H9 (cell line): ENCODE results near the gene ARHGAP27. TPM values are rescaled to one million over a fixed set of nuclear protein-coding genes. Genes with fewer than 3 reads are reported as not detected.

Experiments
- DNase-seq: peaks from one replicate; pipeline ENCODE4 v3.0.0-alpha.2; 2017
- H2AFZ ChIP-seq: one replicate; pipeline ENCODE4 v1.6.1; 2013; ENCODE audit warnings: mild to moderate bottlenecking, low read length, control low read depth, moderate library complexity
- H2AK5ac ChIP-seq: 2 replicates; pipeline ENCODE4 v1.6.1; 2013; ENCODE audit warnings: low read length, control low read depth, mixed read lengths; ENCODE audit not compliant: insufficient read length
- H2BK120ac ChIP-seq: one replicate; pipeline ENCODE4 v1.6.1; 2013; ENCODE audit warnings: low read depth, mild to moderate bottlenecking, low read length, control low read depth, inconsistent platforms; ENCODE audit not compliant: poor library complexity, severe bottlenecking
- H2BK12ac ChIP-seq: 2 replicates; pipeline ENCODE4 v1.6.1; 2013; ENCODE audit warnings: low read length, control low read depth, mixed read lengths, low read depth; ENCODE audit not compliant: insufficient read length
- H2BK15ac ChIP-seq: 2 replicates; pipeline ENCODE4 v1.6.1; 2013; ENCODE audit warnings: low read depth, low read length, control low read depth
- H2BK20ac ChIP-seq: one replicate; pipeline ENCODE4 v1.6.1; 2013; ENCODE audit warnings: low read depth, mild to moderate bottlenecking, low read length, control low read depth, inconsistent platforms; ENCODE audit not compliant: poor library complexity, severe bottlenecking
- H2BK5ac ChIP-seq: 2 replicates; pipeline ENCODE4 v1.6.1; 2013; ENCODE audit warnings: low read length, control low read depth, mixed read lengths; ENCODE audit not compliant: insufficient read length
- H3K14ac ChIP-seq: 2 replicates; pipeline ENCODE4 v1.6.1; 2013; ENCODE audit warnings: low read length, control low read depth; ENCODE audit not compliant: insufficient read depth
- H3K18ac ChIP-seq: 2 replicates; pipeline ENCODE4 v1.6.1; 2013; ENCODE audit warnings: low read depth, mild to moderate bottlenecking, mixed read lengths, low read length, control low read depth; ENCODE audit not compliant: insufficient read length
- H3K23ac ChIP-seq: 2 replicates; pipeline ENCODE4 v1.6.1; 2013; ENCODE audit warnings: low read length, control low read depth, mixed read lengths, low read depth; ENCODE audit not compliant: insufficient read length
- H3K23me2 ChIP-seq: 2 replicates; pipeline ENCODE4 v1.6.1; 2013; ENCODE audit warnings: low read depth, mild to moderate bottlenecking, mixed read lengths, low read length, control low read depth; ENCODE audit not compliant: insufficient read length, poor library complexity, severe bottlenecking
- H3K27ac ChIP-seq: 2 replicates; pipeline ENCODE4 v1.5.1; 2013; ENCODE audit warnings: low read length, control low read depth, mixed read lengths, low read depth; ENCODE audit not compliant: insufficient read length
- H3K27me3 ChIP-seq: 2 replicates; pipeline ENCODE4 v1.6.1; 2013; ENCODE audit warnings: low read length, control low read depth, inconsistent platforms; ENCODE audit not compliant: insufficient read depth
- H3K4ac ChIP-seq: 2 replicates; pipeline ENCODE4 v1.6.1; 2013; ENCODE audit warnings: low read depth, mild to moderate bottlenecking, control low read depth, inconsistent platforms, low read length, moderate library complexity
- H3K4me1 ChIP-seq: 2 replicates; pipeline ENCODE4 v1.6.1; 2013; ENCODE audit warnings: low read length, control low read depth, inconsistent platforms; ENCODE audit not compliant: insufficient read depth
- H3K4me2 ChIP-seq: 2 replicates; pipeline ENCODE4 v1.6.1; 2013; ENCODE audit warnings: low read length, control low read depth, mixed read lengths; ENCODE audit not compliant: insufficient read length, insufficient read depth
- H3K56ac ChIP-seq: 2 replicates; pipeline ENCODE4 v1.6.1; 2013; ENCODE audit warnings: low read depth, mild to moderate bottlenecking, mixed read lengths, low read length, control low read depth; ENCODE audit not compliant: insufficient read length
- H3K79me1 ChIP-seq: 2 replicates; pipeline ENCODE4 v1.6.1; 2013; ENCODE audit warnings: low read depth, mild to moderate bottlenecking, moderate library complexity, low read length, control low read depth, inconsistent platforms; ENCODE audit not compliant: insufficient read depth, poor library complexity, severe bottlenecking
- H3K79me2 ChIP-seq: 2 replicates; pipeline ENCODE4 v1.6.1; 2013; ENCODE audit warnings: low read length, control low read depth, inconsistent platforms; ENCODE audit not compliant: insufficient read depth
- H3K9ac ChIP-seq: 2 replicates; pipeline ENCODE4 v1.6.1; 2013; ENCODE audit warnings: low read length, control low read depth, mixed read lengths; ENCODE audit not compliant: insufficient read length; ENCODE audit errors: extremely low read depth
- H3K9me3 ChIP-seq: one replicate; pipeline ENCODE4 v1.6.1; 2013; ENCODE audit warnings: low read depth, low read length, inconsistent platforms; ENCODE audit not compliant: control insufficient read depth
- H3T11ph ChIP-seq: one replicate; pipeline ENCODE4 v1.6.1; 2013; ENCODE audit warnings: mild to moderate bottlenecking, low read length, control low read depth, inconsistent platforms
- H4K20me1 ChIP-seq: one replicate; pipeline ENCODE4 v1.6.1; 2013; ENCODE audit not compliant: control insufficient read depth, insufficient read length, insufficient read depth
- H4K5ac ChIP-seq: 2 replicates; pipeline ENCODE4 v1.6.1; 2013; ENCODE audit warnings: low read depth, mild to moderate bottlenecking, mixed read lengths, low read length, control low read depth; ENCODE audit not compliant: insufficient read length
- H4K8ac ChIP-seq: replicated peaks from 2 replicates; pipeline ENCODE4 v1.6.1; 2013; ENCODE audit warnings: low read length, control low read depth, mixed read lengths, low read depth; ENCODE audit not compliant: insufficient read length
- H4K91ac ChIP-seq: 2 replicates; pipeline ENCODE4 v1.6.1; 2013; ENCODE audit warnings: low read depth, mild to moderate bottlenecking, moderate library complexity, mixed read lengths, low read length, control low read depth; ENCODE audit not compliant: insufficient read length
- H3K27ac Mint-ChIP-seq, 3 experiments: 2 replicates in 2 of 3; 3 replicates in 1 of 3; pipeline ENCODE4 v1.8.0; 2020 to 2021; ENCODE audit warnings: mixed read lengths in 3 of 3, mild to moderate bottlenecking in 1 of 3, moderate library complexity in 1 of 3
- H3K27me3 Mint-ChIP-seq: 2 replicates; pipeline ENCODE4 v1.8.0; 2021; ENCODE audit warnings: low read depth, mild to moderate bottlenecking, moderate library complexity, mixed read lengths
- H3K36me3 Mint-ChIP-seq, 3 experiments: 2 replicates in 2 of 3; 3 replicates in 1 of 3; pipeline ENCODE4 v1.8.0; 2020 to 2021; ENCODE audit warnings: low read depth in 3 of 3, mixed read lengths in 3 of 3; ENCODE audit not compliant: insufficient read depth in 1 of 3
- H3K4me1 Mint-ChIP-seq, 2 experiments: 2 replicates each; pipeline ENCODE4 v1.8.0; 2020; ENCODE audit warnings: mixed read lengths in 2 of 2
- H3K4me3 Mint-ChIP-seq, 2 experiments: 2 replicates in 1 of 2; 3 replicates in 1 of 2; pipeline ENCODE4 v1.8.0; 2020 to 2021; ENCODE audit warnings: mild to moderate bottlenecking in 2 of 2, mixed read lengths in 2 of 2, moderate library complexity in 1 of 2
- H3K9me3 Mint-ChIP-seq, 2 experiments: 2 replicates in 1 of 2; 3 replicates in 1 of 2; pipeline ENCODE4 v1.8.0; 2020; ENCODE audit warnings: mild to moderate bottlenecking in 2 of 2, mixed read lengths in 2 of 2, moderate library complexity in 1 of 2
- CTCF ChIP-seq: fragments of 200-600 bp; sonication (generic); conservative IDR thresholded peaks from 3 replicates; pipeline ENCODE4 v1.8.0; 2021; ENCODE audit warnings: antibody characterized with exemption, mild to moderate bottlenecking
- WGBS: extraction: QIAGEN DNeasy Blood & Tissue Kit; methylation state at CpG from one replicate; pipeline ENCODE4 v1.1.7; 2013; ENCODE audit warnings: missing lambda C conversion rate, low lambda C conversion rate, mixed read lengths; ENCODE audit not compliant: insufficient read length; ENCODE audit errors: extremely low coverage; 5-methylcytosine and 5-hydroxymethylcytosine counted together
- total RNA-seq: library from RNA; stranded (reverse); gene quantifications from 2 replicates; pipeline ENCODE4 v1.2.1, GENCODE V29; 2021

Gene ARHGAP27
- total RNA-seq, 1 experiment from 2014 or later = 9.9 TPM

- TF ChIP-seq CTCF = no peak
- Histone ChIP-seq H3K79me2 (no peaks in the 10 kb centered on the region), H2AK5ac (no peak overlapping the region), H3K4me2 (no peak overlapping the region), H3K56ac (no peak overlapping the region), H3K9ac (no peak overlapping the region), H3K27me3 (no peaks in the 10 kb centered on the region), H2AFZ (no peak overlapping the region), H2BK5ac (no peak overlapping the region), H3K23ac (no peak overlapping the region), H3K18ac (no peak overlapping the region), H3K23me2 (peaks cover 6% of the 10 kb centered on the region), H2BK15ac (no peak overlapping the region), H3K79me1 (no peaks in the 10 kb centered on the region), H2BK20ac (no peak overlapping the region), H2BK12ac (no peak overlapping the region), H3K4ac (no peak overlapping the region), H4K91ac (no peak overlapping the region), H2BK120ac (no peak overlapping the region), H4K8ac (no peak overlapping the region), H4K5ac (no peak overlapping the region), H3K9me3 (no peaks in the 10 kb centered on the region), H4K20me1 (no peaks in the 10 kb centered on the region), H3K27ac (no peak overlapping the region), H3K14ac (no peak overlapping the region; the same call in 1 of the 2 replicates), H3K4me1 (peaks cover 3% of the 10 kb centered on the region; the same call in 1 of the 2 replicates), H3T11ph (no peak overlapping the region)
- no CpG with 5 or more reads among the region's 5 CpGs for WGBS
- Mint-ChIP-seq H3K27me3 (peaks cover 3% of the 10 kb centered on the region), H3K4me1 (peaks cover 37 to 44% of the 10 kb centered on the region in 2 experiments), H3K9me3 (no peaks in the 10 kb centered on the region), H3K27ac (no peak overlapping the region), H3K4me3 (no peak overlapping the region; a peak in 1 of 5 replicates), H3K36me3 (no peaks in the 10 kb centered on the region)
- DNase-seq = no peak
Measured at GRCh38 chr17:45409659-45410076, 23.0 kb downstream of the ARHGAP27 start.
